Breast epithelium (tissue), 3 donors: ENCODE results near the gene POLDIP3.

Source experiments
- CTCF ChIP-seq, 3 donors: fragments of 450-650 bp; IDR thresholded peaks; one replicate each; pipeline ENCODE4 v1.5.1; 2016 to 2017; ENCODE audit warnings: antibody characterized with exemption in 3 of 3, mild to moderate bottlenecking in 3 of 3, moderate library complexity in 3 of 3
- POLR2AphosphoS5 ChIP-seq, 3 donors: sonication (generic); formaldehyde crosslinking; IDR thresholded peaks; one replicate each; pipeline ENCODE4 v1.6.1; 2017; ENCODE audit warnings: antibody characterized with exemption in 3 of 3

- TF ChIP-seq CTCF (IDR thresholded peaks at IDR 0.05) (no peak), POLR2AphosphoS5 (IDR thresholded peaks at IDR 0.05) (no peak)
Measured at GRCh38 chr22:42564699-42565098, 50.0 kb downstream of the POLDIP3 start.
